A549 (cell line): ENCODE measurements around the gene CRYBG2.

Experiments used
- EP300 ChIP-seq, 2 experiments: fragments of >200 bp; sonication (Bioruptor Twin); formaldehyde crosslinking; IDR thresholded peaks; 2 replicates in 1 of 2; 3 replicates in 1 of 2; pipeline ENCODE4 v1.6.1; 2016 to 2017
- POLR2A ChIP-seq: IDR thresholded peaks from 2 replicates; pipeline ENCODE4 v1.6.1; 2012; ENCODE audit warnings: mild to moderate bottlenecking, low read length
- SREBF2 ChIP-seq: fragments of 450-650 bp; IDR thresholded peaks from 2 replicates; pipeline ENCODE4 v1.6.1; 2014; ENCODE audit warnings: mild to moderate bottlenecking, moderate library complexity
- TF ChIP-seq, protein P1 (sequence below): fragments of >200 bp; sonication (Bioruptor Twin); formaldehyde crosslinking; IDR thresholded peaks from 3 replicates; pipeline ENCODE4 v1.5.1; 2016

DNA sequence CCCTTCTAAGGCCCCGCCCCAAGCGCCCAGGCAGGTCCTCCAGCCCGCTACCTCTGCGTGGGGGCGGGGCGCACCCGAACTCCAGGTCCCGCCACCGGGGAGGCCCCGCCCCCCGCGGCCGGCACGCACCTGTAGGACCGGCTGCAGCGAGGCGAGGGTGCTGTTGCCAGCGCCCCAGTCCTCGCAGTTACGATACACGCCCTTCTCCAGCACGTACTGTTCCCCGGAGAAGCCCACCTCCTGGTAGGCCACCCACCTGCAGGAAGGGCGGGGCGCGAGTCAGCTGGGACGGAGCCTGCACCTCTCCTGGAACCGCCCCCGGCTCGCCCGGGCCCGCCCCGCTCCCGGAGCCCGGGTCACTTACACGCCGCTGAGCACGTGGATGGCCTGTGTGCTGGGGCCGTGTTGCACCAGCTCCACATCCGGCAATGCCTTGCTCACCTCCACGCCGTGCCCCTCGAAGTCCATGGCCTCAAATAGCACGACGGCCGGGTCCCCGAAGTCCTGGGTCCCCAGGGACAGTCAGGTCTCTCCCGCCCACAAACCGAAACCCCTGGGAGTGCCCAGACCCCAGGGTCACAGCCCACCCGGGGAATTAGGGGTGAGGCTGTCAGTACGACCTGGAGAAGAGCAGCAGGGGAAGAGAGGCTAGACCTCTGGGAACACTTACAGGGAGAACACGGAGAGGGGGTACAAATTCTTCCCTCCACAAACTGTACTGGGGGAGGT is 17.3 kb downstream of the CRYBG2 start:
- TF ChIP-seq, protein P1, sequence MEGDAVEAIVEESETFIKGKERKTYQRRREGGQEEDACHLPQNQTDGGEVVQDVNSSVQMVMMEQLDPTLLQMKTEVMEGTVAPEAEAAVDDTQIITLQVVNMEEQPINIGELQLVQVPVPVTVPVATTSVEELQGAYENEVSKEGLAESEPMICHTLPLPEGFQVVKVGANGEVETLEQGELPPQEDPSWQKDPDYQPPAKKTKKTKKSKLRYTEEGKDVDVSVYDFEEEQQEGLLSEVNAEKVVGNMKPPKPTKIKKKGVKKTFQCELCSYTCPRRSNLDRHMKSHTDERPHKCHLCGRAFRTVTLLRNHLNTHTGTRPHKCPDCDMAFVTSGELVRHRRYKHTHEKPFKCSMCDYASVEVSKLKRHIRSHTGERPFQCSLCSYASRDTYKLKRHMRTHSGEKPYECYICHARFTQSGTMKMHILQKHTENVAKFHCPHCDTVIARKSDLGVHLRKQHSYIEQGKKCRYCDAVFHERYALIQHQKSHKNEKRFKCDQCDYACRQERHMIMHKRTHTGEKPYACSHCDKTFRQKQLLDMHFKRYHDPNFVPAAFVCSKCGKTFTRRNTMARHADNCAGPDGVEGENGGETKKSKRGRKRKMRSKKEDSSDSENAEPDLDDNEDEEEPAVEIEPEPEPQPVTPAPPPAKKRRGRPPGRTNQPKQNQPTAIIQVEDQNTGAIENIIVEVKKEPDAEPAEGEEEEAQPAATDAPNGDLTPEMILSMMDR: no peak
- no peak for TF ChIP-seq POLR2A
- TF ChIP-seq SREBF2: no peak
- no peak for TF ChIP-seq EP300 (IDR thresholded peaks at IDR 0.05)
